ENCODE data around the gene S100A9.

GRCh38 chr1:153358691-153358975 is 979 bp downstream of the S100A9 start:
- TF ChIP-seq CTCF (IDR thresholded peaks at IDR 0.05) (no peak), REST (IDR thresholded peaks at IDR 0.05; ENCODE audit: insufficient read depth in 1 of 2, low read depth in 2 of 2, low read length in 1 of 2) (no peak), POLR2AphosphoS5 (IDR thresholded peaks at IDR 0.05; ENCODE audit: low read depth, low read length) (no peak), SIN3A (IDR thresholded peaks at IDR 0.05; ENCODE audit: borderline replicate concordance, insufficient read depth, low read depth, low read length) (no peak), TCF7L2 (IDR thresholded peaks at IDR 0.05; ENCODE audit: low read depth, low read length) (no peak)

Data from Panc1 (cell line).